ENCODE data around the gene BRD7.

DNA sequence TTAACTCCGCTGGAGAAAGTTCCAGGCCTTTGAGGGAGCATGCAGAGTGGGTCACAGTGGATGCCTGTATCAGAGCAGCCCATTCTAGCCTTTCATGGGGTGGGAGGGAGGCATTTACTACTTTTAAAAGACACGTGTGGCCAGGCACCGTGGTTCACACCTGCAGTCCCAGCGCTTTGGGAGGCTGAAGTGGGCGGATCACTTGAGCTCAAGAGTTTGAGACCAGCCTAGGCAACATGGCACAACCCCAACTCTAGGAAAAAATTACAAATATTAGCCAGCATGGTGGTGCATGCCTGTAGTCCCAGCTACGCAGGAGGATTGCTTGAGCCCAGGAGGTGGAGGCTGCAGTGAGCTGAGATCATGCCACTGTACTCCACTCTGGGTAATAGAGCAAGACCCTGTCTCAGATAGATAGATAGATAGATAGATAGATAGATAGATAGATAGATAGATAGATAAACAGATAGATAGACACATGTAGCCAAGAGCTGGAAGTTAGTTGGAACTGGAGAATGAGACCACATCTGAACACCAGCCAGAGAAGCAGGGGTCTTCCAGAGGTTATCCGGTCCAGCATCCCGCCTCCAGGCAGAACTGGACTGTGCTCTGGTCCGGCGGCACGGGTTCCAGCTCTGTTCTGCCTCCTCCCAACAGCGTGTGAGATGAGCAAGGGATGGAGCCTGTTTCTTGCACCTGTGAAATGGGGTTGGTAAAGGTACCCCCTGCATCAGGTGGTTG lies 98.8 kb downstream of the BRD7 start:
- TF ChIP-seq RAD21 (conservative IDR thresholded peaks at IDR 0.05 in 1 of 2, IDR thresholded peaks at IDR 0.05 in 1 of 2) (no peak), EP300 (IDR thresholded peaks at IDR 0.05) (no peak), TP53 (CRISPR knock-in tag; IDR thresholded peaks at IDR 0.05) (no peak)
- TF ChIP-seq, protein P1, sequence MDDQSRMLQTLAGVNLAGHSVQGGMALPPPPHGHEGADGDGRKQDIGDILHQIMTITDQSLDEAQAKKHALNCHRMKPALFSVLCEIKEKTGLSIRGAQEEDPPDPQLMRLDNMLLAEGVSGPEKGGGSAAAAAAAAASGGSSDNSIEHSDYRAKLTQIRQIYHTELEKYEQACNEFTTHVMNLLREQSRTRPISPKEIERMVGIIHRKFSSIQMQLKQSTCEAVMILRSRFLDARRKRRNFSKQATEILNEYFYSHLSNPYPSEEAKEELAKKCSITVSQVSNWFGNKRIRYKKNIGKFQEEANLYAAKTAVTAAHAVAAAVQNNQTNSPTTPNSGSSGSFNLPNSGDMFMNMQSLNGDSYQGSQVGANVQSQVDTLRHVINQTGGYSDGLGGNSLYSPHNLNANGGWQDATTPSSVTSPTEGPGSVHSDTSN (IDR thresholded peaks at IDR 0.05) = no peak
- TF ChIP-seq, protein P2, sequence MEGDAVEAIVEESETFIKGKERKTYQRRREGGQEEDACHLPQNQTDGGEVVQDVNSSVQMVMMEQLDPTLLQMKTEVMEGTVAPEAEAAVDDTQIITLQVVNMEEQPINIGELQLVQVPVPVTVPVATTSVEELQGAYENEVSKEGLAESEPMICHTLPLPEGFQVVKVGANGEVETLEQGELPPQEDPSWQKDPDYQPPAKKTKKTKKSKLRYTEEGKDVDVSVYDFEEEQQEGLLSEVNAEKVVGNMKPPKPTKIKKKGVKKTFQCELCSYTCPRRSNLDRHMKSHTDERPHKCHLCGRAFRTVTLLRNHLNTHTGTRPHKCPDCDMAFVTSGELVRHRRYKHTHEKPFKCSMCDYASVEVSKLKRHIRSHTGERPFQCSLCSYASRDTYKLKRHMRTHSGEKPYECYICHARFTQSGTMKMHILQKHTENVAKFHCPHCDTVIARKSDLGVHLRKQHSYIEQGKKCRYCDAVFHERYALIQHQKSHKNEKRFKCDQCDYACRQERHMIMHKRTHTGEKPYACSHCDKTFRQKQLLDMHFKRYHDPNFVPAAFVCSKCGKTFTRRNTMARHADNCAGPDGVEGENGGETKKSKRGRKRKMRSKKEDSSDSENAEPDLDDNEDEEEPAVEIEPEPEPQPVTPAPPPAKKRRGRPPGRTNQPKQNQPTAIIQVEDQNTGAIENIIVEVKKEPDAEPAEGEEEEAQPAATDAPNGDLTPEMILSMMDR (IDR thresholded peaks at IDR 0.05) = no peak
- TF ChIP-seq, protein P3, sequence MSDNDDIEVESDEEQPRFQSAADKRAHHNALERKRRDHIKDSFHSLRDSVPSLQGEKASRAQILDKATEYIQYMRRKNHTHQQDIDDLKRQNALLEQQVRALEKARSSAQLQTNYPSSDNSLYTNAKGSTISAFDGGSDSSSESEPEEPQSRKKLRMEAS (IDR thresholded peaks at IDR 0.05) = no peak

All from A549 (cell line).